Activated CD4-positive, alpha-beta memory T cell treated with anti-CD3 and anti-CD28 coated beads for 36 hours (primary cell): ENCODE measurements around the gene DENND1A. TPM values are rescaled to one million over a fixed set of nuclear protein-coding genes. Genes with fewer than 3 reads are reported as not detected.

Experiments
- CTCF ChIA-PET: fragments of 350-600 bp; sonication (Branson Sonifier 250); formaldehyde crosslinking; loops from one replicate; lab custom pipeline; 2021; ENCODE audit warnings: antibody characterized with exemption, inconsistent platforms; lab: Charles Lee
- POLR2A ChIA-PET: fragments of 350-600 bp; sonication (Branson Sonifier 250); formaldehyde crosslinking; loops from one replicate; lab custom pipeline; 2021; ENCODE audit warnings: antibody characterized with exemption; lab: Charles Lee
- DNase-seq: peaks from one replicate; pipeline ENCODE4 v3.0.0-alpha.2; 2020
- H3K27ac Mint-ChIP-seq: one replicate; pipeline ENCODE4 v1.8.0; 2021; ENCODE audit warnings: mixed read lengths
- H3K27me3 Mint-ChIP-seq: one replicate; pipeline ENCODE4 v1.8.0; 2021; ENCODE audit warnings: mixed read lengths
- H3K36me3 Mint-ChIP-seq: one replicate; pipeline ENCODE4 v1.8.0; 2021; ENCODE audit warnings: mixed read lengths
- H3K4me1 Mint-ChIP-seq: one replicate; pipeline ENCODE4 v1.8.0; 2021; ENCODE audit warnings: low read depth, mixed read lengths
- H3K4me3 Mint-ChIP-seq: one replicate; pipeline ENCODE4 v1.8.0; 2021; ENCODE audit warnings: mild to moderate bottlenecking, mixed read lengths
- H3K9me3 Mint-ChIP-seq: one replicate; pipeline ENCODE4 v1.8.0; 2021; ENCODE audit warnings: mixed read lengths
- intact Hi-C: fragments of 100-400 bp; cut with micrococcal nuclease; formaldehyde crosslinking; loops from one replicate; pipeline ENCODE4 v1.15.1; 2023
- total RNA-seq, 2 experiments: library from RNA; stranded (reverse); gene quantifications; one replicate each; pipeline ENCODE4 v1.2.3, GENCODE V29; 2021

The DENND1A gene
- total RNA-seq, 2 experiments from 2014 or later, result 17.3 to 18.0 TPM

GRCh38 chr9:123789554-123790292, 140.2 kb downstream of the DENND1A start:
- intact Hi-C loops, result no loop called here
- Mint-ChIP-seq H3K36me3 (peaks cover 10% of the 10 kb centered on the region), H3K27ac (no peak overlapping the region), H3K4me3 (no peak overlapping the region), H3K9me3 (no peaks in the 10 kb centered on the region), H3K4me1 (no peaks in the 10 kb centered on the region), H3K27me3 (no peaks in the 10 kb centered on the region)
- DNase-seq, result no peak
- POLR2A ChIA-PET, result no interaction called here
- CTCF ChIA-PET, result no interaction called here

DNA sequence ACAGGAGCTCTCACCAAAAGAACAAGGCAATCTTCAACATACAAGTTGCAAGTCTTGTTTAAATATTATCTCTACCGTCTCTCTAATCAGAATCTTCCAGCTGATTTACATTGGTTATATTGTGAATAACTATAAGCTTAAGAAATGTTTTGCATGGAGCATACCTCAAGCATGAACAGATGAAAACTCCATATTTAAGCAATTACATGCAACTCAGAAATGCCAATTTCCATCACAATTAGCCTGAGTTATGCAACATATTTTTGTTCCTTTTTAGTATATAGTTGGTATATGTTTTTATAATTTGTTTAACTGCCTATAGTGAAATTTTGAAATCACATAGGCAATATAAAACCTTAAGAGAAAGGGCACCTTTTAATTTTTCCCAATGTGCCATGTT, 142.5 kb downstream of the DENND1A start:
- intact Hi-C loops, result no loop called here
- Mint-ChIP-seq H3K27ac (no peak overlapping the region), H3K4me3 (no peak overlapping the region), H3K27me3 (no peaks in the 10 kb centered on the region), H3K36me3 (peaks cover 9% of the 10 kb centered on the region), H3K4me1 (no peaks in the 10 kb centered on the region), H3K9me3 (no peaks in the 10 kb centered on the region)
- ChIA-PET POLR2A (no interaction called here), CTCF (interaction anchor here (0.5 kb wide), 1 partner anchor 133 kb away, joined by 4 read pairs; no protein-coding TSS in a partner anchor)
- no peak for DNase-seq

DNA sequence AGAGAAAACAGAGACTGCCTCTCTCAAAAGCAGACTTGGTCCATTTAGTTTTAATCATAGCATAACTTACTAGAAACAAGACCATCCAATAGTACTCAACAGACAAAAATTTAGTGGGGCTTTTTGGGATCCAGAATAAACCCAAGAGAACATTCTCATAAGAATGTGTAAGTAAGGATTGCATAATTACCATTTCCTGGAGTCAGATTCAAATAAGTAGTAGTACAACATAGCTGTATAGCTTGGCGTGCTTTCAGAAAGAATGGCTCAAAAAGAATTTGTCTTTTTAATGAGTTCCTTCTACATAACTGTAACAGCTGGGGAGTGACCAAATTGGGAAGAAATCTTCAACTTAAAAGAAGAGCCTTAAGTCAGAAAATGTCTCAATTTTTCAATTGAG, 145.4 kb downstream of the DENND1A start:
- no peak for DNase-seq
- no peak overlapping the region for H3K4me3 Mint-ChIP-seq
- CTCF ChIA-PET, result no interaction called here
- no peaks in the 10 kb centered on the region for H3K27me3 Mint-ChIP-seq
- H3K9me3 Mint-ChIP-seq, result no peaks in the 10 kb centered on the region
- POLR2A ChIA-PET, result no interaction called here
- H3K4me1 Mint-ChIP-seq, result no peaks in the 10 kb centered on the region
- peaks cover 3% of the 10 kb centered on the region for H3K36me3 Mint-ChIP-seq
- no peak overlapping the region for H3K27ac Mint-ChIP-seq
- intact Hi-C loops, result no loop called here

DNA sequence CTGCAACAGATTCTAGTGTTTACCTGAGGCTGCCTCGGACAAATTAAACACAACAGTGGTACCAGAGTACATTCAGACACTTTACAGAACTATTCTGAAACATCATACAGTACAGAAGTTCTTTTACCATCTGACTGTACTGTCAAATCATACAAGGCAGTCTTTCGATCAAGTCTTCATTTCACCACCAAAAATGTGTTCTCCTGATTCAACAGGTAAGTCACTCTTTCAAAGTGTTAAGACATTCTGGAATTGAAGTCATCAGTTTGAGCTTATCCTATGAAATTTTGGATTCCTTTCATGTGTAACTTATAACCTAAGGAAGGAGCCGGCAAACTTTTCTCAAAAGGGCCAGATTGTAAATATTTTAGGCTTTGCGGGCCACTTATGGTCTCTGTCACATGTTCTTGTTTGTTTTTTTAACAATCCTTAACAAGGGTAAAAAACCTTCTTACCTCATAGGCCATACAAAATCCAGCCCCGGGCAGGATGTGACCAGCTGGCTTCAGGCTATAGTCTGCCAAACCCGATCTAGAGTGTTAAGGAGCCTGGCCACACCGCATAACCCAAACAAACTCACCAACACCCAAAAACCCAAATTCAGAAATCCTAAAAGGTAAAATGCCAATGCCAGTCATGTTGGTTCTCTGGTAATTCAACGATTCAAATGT, 151.6 kb downstream of the DENND1A start:
- Mint-ChIP-seq H3K4me1 (peaks cover 3% of the 10 kb centered on the region), H3K27ac (no peak overlapping the region), H3K9me3 (no peaks in the 10 kb centered on the region), H3K27me3 (no peaks in the 10 kb centered on the region), H3K4me3 (no peak overlapping the region), H3K36me3 (no peaks in the 10 kb centered on the region)
- ChIA-PET CTCF (no interaction called here), POLR2A (no interaction called here)
- intact Hi-C loops, result no loop called here
- DNase-seq, result no peak

GRCh38 chr9:123776708-123777537, 153.0 kb downstream of the DENND1A start:
- no peak for DNase-seq
- H3K9me3 Mint-ChIP-seq, result no peaks in the 10 kb centered on the region
- H3K36me3 Mint-ChIP-seq, result no peaks in the 10 kb centered on the region
- POLR2A ChIA-PET, result no interaction called here
- CTCF ChIA-PET, result interaction anchor here (0.9 kb wide), 1 partner anchor 264 kb away, joined by 3 read pairs; no protein-coding TSS in a partner anchor
- H3K27ac Mint-ChIP-seq, result no peak overlapping the region
- intact Hi-C loops, result no loop called here
- no peaks in the 10 kb centered on the region for H3K27me3 Mint-ChIP-seq
- H3K4me1 Mint-ChIP-seq, result peaks cover 3% of the 10 kb centered on the region
- H3K4me3 Mint-ChIP-seq, result no peak overlapping the region

GRCh38 chr9:123775289-123776284, 154.3 kb downstream of the DENND1A start:
- POLR2A ChIA-PET, result no interaction called here
- intact Hi-C loops, result no loop called here

DNA sequence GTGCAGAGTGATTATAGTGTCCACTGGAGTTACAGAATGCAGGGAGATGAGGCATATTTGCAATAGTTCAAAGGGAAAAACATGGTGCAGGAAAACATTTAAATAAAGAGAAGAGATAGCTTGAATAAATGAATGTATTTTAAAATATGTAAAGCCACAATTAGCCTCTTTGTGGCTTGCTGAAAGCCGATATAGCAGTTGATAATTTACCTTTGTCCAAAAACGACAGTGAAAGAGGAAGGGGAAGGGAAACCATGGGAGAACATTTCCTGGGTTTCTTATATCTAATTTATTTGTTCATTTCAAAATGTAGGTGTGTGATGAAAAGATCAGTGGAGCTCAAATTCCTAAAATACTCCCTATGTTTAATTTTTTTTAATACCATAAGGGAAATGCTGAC, 156.1 kb downstream of the DENND1A start:
- ChIA-PET POLR2A (no interaction called here), CTCF (interaction anchor here (0.6 kb wide), 1 partner anchor 314 kb away, joined by 3 read pairs; no protein-coding TSS in a partner anchor)
- Mint-ChIP-seq H3K27me3 (no peaks in the 10 kb centered on the region), H3K36me3 (no peaks in the 10 kb centered on the region), H3K9me3 (no peaks in the 10 kb centered on the region), H3K27ac (no peak overlapping the region), H3K4me3 (no peak overlapping the region), H3K4me1 (peaks cover 3% of the 10 kb centered on the region)
- no peak for DNase-seq
- intact Hi-C loops, result no loop called here

More at GRCh38 chr9:123775289-123776284, 154.3 kb downstream of the DENND1A start:
- Mint-ChIP-seq H3K9me3 (no peaks in the 10 kb centered on the region), H3K27ac (no peak overlapping the region), H3K27me3 (no peaks in the 10 kb centered on the region), H3K36me3 (no peaks in the 10 kb centered on the region), H3K4me3 (no peak overlapping the region), H3K4me1 (peaks cover 3% of the 10 kb centered on the region)
- CTCF ChIA-PET, result no interaction called here
- DNase-seq, result no peak

GRCh38 chr9:123772967-123773366, 157.0 kb downstream of the DENND1A start:
- no peaks in the 10 kb centered on the region for H3K27me3 Mint-ChIP-seq
- no peaks in the 10 kb centered on the region for H3K9me3 Mint-ChIP-seq
- POLR2A ChIA-PET, result no interaction called here
- no peak overlapping the region for H3K27ac Mint-ChIP-seq
- CTCF ChIA-PET, result interaction anchor here (0.6 kb wide), 1 partner anchor 313 kb away, joined by 3 read pairs; no protein-coding TSS in a partner anchor
- no peaks in the 10 kb centered on the region for H3K36me3 Mint-ChIP-seq
- intact Hi-C loops, result no loop called here
- DNase-seq, result no peak
- no peak overlapping the region for H3K4me3 Mint-ChIP-seq
- H3K4me1 Mint-ChIP-seq, result peaks cover 3% of the 10 kb centered on the region

GRCh38 chr9:123772374-123772773, 157.6 kb downstream of the DENND1A start:
- Mint-ChIP-seq H3K36me3 (no peaks in the 10 kb centered on the region), H3K4me3 (no peak overlapping the region), H3K9me3 (no peaks in the 10 kb centered on the region), H3K27ac (no peak overlapping the region), H3K4me1 (peaks cover 3% of the 10 kb centered on the region), H3K27me3 (no peaks in the 10 kb centered on the region)
- ChIA-PET POLR2A (no interaction called here), CTCF (no interaction called here)
- intact Hi-C loops, result no loop called here
- no peak for DNase-seq

GRCh38 chr9:123771690-123772089, 158.2 kb downstream of the DENND1A start:
- Mint-ChIP-seq H3K27ac (no peak overlapping the region), H3K4me1 (peaks cover 3% of the 10 kb centered on the region), H3K27me3 (no peaks in the 10 kb centered on the region), H3K4me3 (no peak overlapping the region), H3K36me3 (no peaks in the 10 kb centered on the region), H3K9me3 (no peaks in the 10 kb centered on the region)
- ChIA-PET POLR2A (no interaction called here), CTCF (no interaction called here)
- DNase-seq, result no peak
- intact Hi-C loops, result no loop called here

GRCh38 chr9:123769719-123770118, 160.2 kb downstream of the DENND1A start:
- no peaks in the 10 kb centered on the region for H3K9me3 Mint-ChIP-seq
- no peak overlapping the region for H3K27ac Mint-ChIP-seq
- no peaks in the 10 kb centered on the region for H3K27me3 Mint-ChIP-seq
- CTCF ChIA-PET, result no interaction called here
- no peak overlapping the region for H3K4me3 Mint-ChIP-seq
- POLR2A ChIA-PET, result no interaction called here
- no peaks in the 10 kb centered on the region for H3K36me3 Mint-ChIP-seq
- H3K4me1 Mint-ChIP-seq, result no peaks in the 10 kb centered on the region
- no peak for DNase-seq
- intact Hi-C loops, result no loop called here
